Stomach (tissue), 9 donors: ENCODE measurements around the gene QRICH2. TPM values are rescaled to one million over a fixed set of nuclear protein-coding genes. Genes with fewer than 3 reads are reported as not detected.
A peak's percentile ranks its signal among the peaks of the same experiment; 100 is the strongest.
"Not testable (repeated sequence)": the region's sequence is repeated elsewhere in the genome, so short reads cannot be mapped to it uniquely, and the experiment has no call there.

Experiments
- DNase-seq, 2 donors: peaks; one replicate each; pipeline versions ENCODE4 v3.0.0 to v3.0.0-alpha.2; 2013 to 2019
- H3K27ac ChIP-seq, 5 donors: fragments of 200-600 bp in 4 of 5; sonication (generic) in 4 of 5; one replicate each; pipeline ENCODE4 v1.5.1; 2013 to 2019; ENCODE audit warnings: mild to moderate bottlenecking in 1 of 5, moderate library complexity in 1 of 5
- H3K27me3 ChIP-seq, 3 donors: fragments of 200-600 bp; sonication (generic); one replicate each; pipeline ENCODE4 v1.5.1; 2017 to 2019; ENCODE audit warnings: mixed run types in 1 of 3
- H3K36me3 ChIP-seq, 4 donors: fragments of 200-600 bp; sonication (generic); 1 replicate in 3 of 4; 2 replicates in 1 of 4; pipeline ENCODE4 v1.5.1; 2016 to 2019
- H3K4me1 ChIP-seq, 4 donors: fragments of 200-600 bp; sonication (generic); one replicate each; pipeline ENCODE4 v1.5.1; 2016 to 2019
- H3K4me3 ChIP-seq, 4 donors: fragments of 200-600 bp; sonication (generic) in 3 of 4; one replicate each; pipeline ENCODE4 v1.5.1; 2016 to 2019; ENCODE audit warnings: mild to moderate bottlenecking in 1 of 4
- H3K9me3 ChIP-seq, 4 donors: fragments of 200-600 bp; sonication (generic); one replicate each; pipeline ENCODE4 v1.5.1; 2016 to 2019
- CTCF ChIP-seq, 7 experiments: fragments of 450-650 bp in 4 of 7; fragments of 200-600 bp in 3 of 7; sonication (generic) in 3 of 7; IDR thresholded peaks; one replicate each; pipeline ENCODE4 v1.5.1; 2016 to 2019; ENCODE audit warnings: antibody characterized with exemption in 7 of 7, control low read depth in 2 of 7, mild to moderate bottlenecking in 1 of 7
- EP300 ChIP-seq: sonication (generic); formaldehyde crosslinking; IDR thresholded peaks from one replicate; pipeline ENCODE4 v1.6.1; 2017; ENCODE audit warnings: antibody characterized with exemption
- POLR2A ChIP-seq, 4 donors: fragments of 450-650 bp; IDR thresholded peaks; one replicate each; pipeline ENCODE4 v1.6.1; 2016; ENCODE audit warnings: antibody characterized with exemption in 4 of 4, control low read depth in 2 of 4, mild to moderate bottlenecking in 1 of 4, moderate library complexity in 1 of 4
- POLR2AphosphoS5 ChIP-seq, 3 donors: sonication (generic); formaldehyde crosslinking; IDR thresholded peaks; one replicate each; pipeline ENCODE4 v1.6.1; 2016; ENCODE audit warnings: antibody characterized with exemption in 3 of 3
- WGBS, 5 donors: extraction: QIAGEN DNeasy Blood & Tissue Kit in 3 of 5; methylation state at CpG; one replicate each; pipeline versions ENCODE4 v1.1.5 to v1.1.7; 2013 to 2018; 5-methylcytosine and 5-hydroxymethylcytosine counted together
- intact Hi-C: fragments of 100-400 bp; cut with DNase I; formaldehyde crosslinking; loops from one replicate; pipeline ENCODE4 v1.15.1; 2023; ENCODE audit warnings: low total_unique reads
- polyA plus RNA-seq, 3 donors: library from polyadenylated mRNA; stranded (reverse); fragments of 200-250 nt; gene quantifications; one replicate each; pipeline ENCODE4 v1.2.3, GENCODE V29; 2013
- small RNA-seq, 4 donors: library from RNA; depleted of rRNA; stranded (forward); fragments of <200 nt; gene quantifications; one replicate each; pipeline ENCODE3, GENCODE V24; 2016
- total RNA-seq, 5 donors: library from RNA; depleted of rRNA; stranded (reverse); fragments of >200 nt; gene quantifications; one replicate each; pipeline versions ENCODE4 v1.1.0 to v1.2.3, GENCODE V29; 2014 to 2016
- donor health status: healthy with polysubstance abuse.
- donor health status: Bipolar disorder and iron deficiency.
- donor health status: healthy.

Gene QRICH2
- total and polyA plus RNA-seq, 8 donors, result 0.72 to 12.5 (median 3.9) TPM

- Histone ChIP-seq H3K4me3 (no peak overlapping the region), H3K4me1 (no peaks in the 10 kb centered on the region), H3K36me3 (no peaks in the 10 kb centered on the region), H3K9me3 (no peaks in the 10 kb centered on the region), H3K27me3 (peaks cover 0 to 2% (median 0%) of the 10 kb centered on the region in 3 donors), H3K27ac (no peak overlapping the region)
- intact Hi-C loops, result no loop called here
- TF ChIP-seq EP300, result no peak
- no peak for TF ChIP-seq CTCF (IDR thresholded peaks at IDR 0.05)
- TF ChIP-seq POLR2A (IDR thresholded peaks at IDR 0.05), result no peak
- no peak for TF ChIP-seq POLR2AphosphoS5 (IDR thresholded peaks at IDR 0.05)
- no peak for DNase-seq
- 91 to 93% (median 91%) methylated on average over 6 of the region's 6 CpGs for WGBS, 5 donors
Measured at GRCh38 chr17:76233588-76234353, 74.3 kb downstream of the QRICH2 start.

- 72 to 82% (median 75%) methylated on average over 2 of the region's 2 CpGs for WGBS, 5 donors
- Histone ChIP-seq H3K27ac (no peak overlapping the region), H3K4me3 (no peak overlapping the region), H3K36me3 (no peaks in the 10 kb centered on the region), H3K9me3 (no peaks in the 10 kb centered on the region), H3K4me1 (no peaks in the 10 kb centered on the region), H3K27me3 (no peaks in the 10 kb centered on the region)
- intact Hi-C loops, result no loop called here
- no peak for TF ChIP-seq CTCF (IDR thresholded peaks at IDR 0.05)
- TF ChIP-seq POLR2A (IDR thresholded peaks at IDR 0.05), result no peak
- no peak for TF ChIP-seq POLR2AphosphoS5 (IDR thresholded peaks at IDR 0.05)
- TF ChIP-seq EP300, result no peak
- DNase-seq, result peak in 1 of 2 donors; percentile 16
Measured at GRCh38 chr17:76232342-76232741, 75.7 kb downstream of the QRICH2 start.

GRCh38 chr17:76226749-76227148, 81.3 kb downstream of the QRICH2 start:
- DNase-seq, H3K27ac ChIP-seq, H3K27me3 ChIP-seq, H3K36me3 ChIP-seq, H3K4me3 ChIP-seq, H3K4me1 ChIP-seq, H3K9me3 ChIP-seq, intact Hi-C loops: not testable (repeated sequence)
- WGBS, 5 donors, result 90 to 94% (median 93%) methylated on average over 17 to 19 of the region's 19 CpGs

- H3K4me1 ChIP-seq, H3K27ac ChIP-seq, H3K27me3 ChIP-seq, DNase-seq, H3K36me3 ChIP-seq, H3K4me3 ChIP-seq, H3K9me3 ChIP-seq, intact Hi-C loops: not testable (repeated sequence)
- WGBS, 5 donors, result 68 to 82% (median 74%) methylated on average over 6 to 7 of the region's 7 CpGs
Measured at GRCh38 chr17:76225373-76226086, 82.5 kb downstream of the QRICH2 start.

Small RNA genes within 50 kb of the gene (small RNA-seq; reads per million reads assigned to genes)
- gene RF00019 (0 reads per million in 4 donors), gene RNU6-24P (0 reads per million in 4 donors)

Other genes with a start within 250 kb of the QRICH2 start
- gene SRP68, start 235.8 kb downstream of the QRICH2 start, total RNA-seq, result 10 to 100 TPM; 24.6 to 49.8 (median 47.8) TPM
- gene SRP68, start 235.8 kb downstream of the QRICH2 start, polyA plus RNA-seq, result 10 to 100 TPM; 36.9 to 46.4 (median 39.3) TPM
- not detected for gene GALR2, start 233.5 kb downstream of the QRICH2 start, total RNA-seq
- under 1 TPM in 1 of 3 donors, not detected in 2; 0.48 TPM for gene GALR2, start 233.5 kb downstream of the QRICH2 start, polyA plus RNA-seq
- gene ZACN, start 229.1 kb downstream of the QRICH2 start, total RNA-seq, result not detected
- 1 to 10 TPM in 2 of 3 donors, under 1 TPM in 1; 1.00 to 1.9 (median 1.4) TPM for gene ZACN, start 229.1 kb downstream of the QRICH2 start, polyA plus RNA-seq
- gene EXOC7, start 204.5 kb downstream of the QRICH2 start, total RNA-seq, result 100 to 1,000 TPM in 2 of 5 donors, 10 to 100 TPM in 3; 65.7 to 280 (median 80.3) TPM
- 10 to 100 TPM; 31.8 to 47.2 (median 33.2) TPM for gene EXOC7, start 204.5 kb downstream of the QRICH2 start, polyA plus RNA-seq
- gene FOXJ1, start 167.0 kb downstream of the QRICH2 start, total RNA-seq, result 1 to 10 TPM in 3 of 5 donors, not detected in 2; 1.3 to 6.7 (median 4.5) TPM
- under 1 TPM in 2 of 3 donors, not detected in 1; 0.12 to 0.25 TPM for gene FOXJ1, start 167.0 kb downstream of the QRICH2 start, polyA plus RNA-seq
- 10 to 100 TPM in 3 of 5 donors, 1 to 10 TPM in 2; 1.0 to 41.4 (median 11.6) TPM for gene RNF157, start 67.8 kb downstream of the QRICH2 start, total RNA-seq
- 1 to 10 TPM in 2 of 3 donors, under 1 TPM in 1; 0.95 to 4.1 (median 3.7) TPM for gene RNF157, start 67.8 kb downstream of the QRICH2 start, polyA plus RNA-seq
- 10 to 100 TPM in 2 of 5 donors, 1 to 10 TPM in 3; 1.8 to 49.5 (median 9.9) TPM for gene UBALD2, start 42.9 kb downstream of the QRICH2 start, total RNA-seq
- 10 to 100 TPM; 37.2 to 48.4 (median 43.0) TPM for gene UBALD2, start 42.9 kb downstream of the QRICH2 start, polyA plus RNA-seq
- 10 to 100 TPM; 29.1 to 49.0 (median 46.4) TPM for gene PRPSAP1, start 45.6 kb upstream of the QRICH2 start, total RNA-seq
- gene PRPSAP1, start 45.6 kb upstream of the QRICH2 start, polyA plus RNA-seq, result 10 to 100 TPM; 25.0 to 43.7 (median 25.3) TPM
- gene SPHK1, start 76.3 kb upstream of the QRICH2 start, total RNA-seq, result 10 to 100 TPM in 1 of 5 donors, 1 to 10 TPM in 2, under 1 TPM in 1, not detected in 1; 0.45 to 13.9 (median 3.4) TPM
- gene SPHK1, start 76.3 kb upstream of the QRICH2 start, polyA plus RNA-seq, result 10 to 100 TPM in 1 of 3 donors, 1 to 10 TPM in 2; 5.8 to 10.6 (median 6.8) TPM
- gene UBE2O, start 144.9 kb upstream of the QRICH2 start, total RNA-seq, result 10 to 100 TPM in 4 of 5 donors, 1 to 10 TPM in 1; 9.9 to 32.7 (median 17.9) TPM
- gene UBE2O, start 144.9 kb upstream of the QRICH2 start, polyA plus RNA-seq, result 1 to 10 TPM; 4.6 to 7.2 (median 6.1) TPM
- gene AANAT, start 159.3 kb upstream of the QRICH2 start, total RNA-seq, result not detected
- under 1 TPM in 1 of 3 donors, not detected in 2; 0.44 TPM for gene AANAT, start 159.3 kb upstream of the QRICH2 start, polyA plus RNA-seq
- 100 to 1,000 TPM in 2 of 5 donors, 10 to 100 TPM in 3; 16.9 to 175 (median 43.8) TPM for gene RHBDF2, start 193.1 kb upstream of the QRICH2 start, total RNA-seq
- 10 to 100 TPM in 1 of 3 donors, 1 to 10 TPM in 2; 4.6 to 17.5 (median 9.2) TPM for gene RHBDF2, start 193.1 kb upstream of the QRICH2 start, polyA plus RNA-seq
- gene CYGB, start 229.4 kb upstream of the QRICH2 start, total RNA-seq, result 10 to 100 TPM in 3 of 5 donors, 1 to 10 TPM in 1, not detected in 1; 6.8 to 40.4 (median 28.4) TPM
- gene CYGB, start 229.4 kb upstream of the QRICH2 start, polyA plus RNA-seq, result 100 to 1,000 TPM in 1 of 3 donors, 10 to 100 TPM in 1, 1 to 10 TPM in 1; 9.9 to 101 (median 65.1) TPM
- 1 to 10 TPM in 1 of 5 donors, under 1 TPM in 1, not detected in 3; 0.72 to 5.7 TPM for gene PRCD, start 231.8 kb upstream of the QRICH2 start, total RNA-seq
- 10 to 100 TPM in 1 of 3 donors, 1 to 10 TPM in 2; 3.6 to 12.2 (median 4.2) TPM for gene PRCD, start 231.8 kb upstream of the QRICH2 start, polyA plus RNA-seq